ENCODE measurements around the gene IFRD1. TPM values are rescaled to one million over a fixed set of nuclear protein-coding genes. Genes with fewer than 3 reads are reported as not detected.

The IFRD1 gene
- total RNA-seq, 1 donor from 2014 or later, result 67.0 TPM

- POLR2A ChIA-PET, result interaction anchor here (1.7 kb wide), 1 partner anchor 28 kb away, joined by 4 read pairs; the partner anchor contains the start of gene IFRD1
- ATAC-seq (ENCODE audit: low read depth) (peak; percentile 34), DNase-seq (no peak)
- Mint-ChIP-seq H3K4me3 (no peak overlapping the region), H3K27me3 (peaks cover 3% of the 10 kb centered on the region), H3K4me1 (peaks cover 16% of the 10 kb centered on the region), H3K9me3 (peaks cover 5% of the 10 kb centered on the region), H3K36me3 (ENCODE audit: low read depth) (no peaks in the 10 kb centered on the region), H3K27ac (no peak overlapping the region)
- intact Hi-C loops (cut with micrococcal nuclease), result no loop called here
- CTCF ChIA-PET, result no interaction called here
- no peak for TF ChIP-seq CTCF (IDR thresholded peaks at IDR 0.05)
These were observed 28.4 kb upstream of the IFRD1 start for GRCh38 chr7:112421666-112422486.

GRCh38 chr7:112422842-112423496 lies 27.3 kb upstream of the IFRD1 start:
- Mint-ChIP-seq H3K27me3 (no peaks in the 10 kb centered on the region), H3K36me3 (ENCODE audit: low read depth) (no peaks in the 10 kb centered on the region), H3K27ac (no peak overlapping the region), H3K9me3 (peaks cover 2% of the 10 kb centered on the region), H3K4me3 (no peak overlapping the region), H3K4me1 (peaks cover 16% of the 10 kb centered on the region)
- TF ChIP-seq CTCF (IDR thresholded peaks at IDR 0.05), result no peak
- POLR2A ChIA-PET, result interaction anchor here (1.7 kb wide), 1 partner anchor 27 kb away, joined by 4 read pairs; the partner anchor contains the start of gene IFRD1
- CTCF ChIA-PET, result no interaction called here
- ATAC-seq (ENCODE audit: low read depth) (no peak), DNase-seq (no peak)
- intact Hi-C loops (cut with micrococcal nuclease), result no loop called here

- Mint-ChIP-seq H3K4me1 (peaks cover 16% of the 10 kb centered on the region), H3K27me3 (no peaks in the 10 kb centered on the region), H3K4me3 (no peak overlapping the region), H3K27ac (no peak overlapping the region), H3K9me3 (no peaks in the 10 kb centered on the region), H3K36me3 (ENCODE audit: low read depth) (no peaks in the 10 kb centered on the region)
- intact Hi-C loops (cut with micrococcal nuclease), result no loop called here
- ChIA-PET CTCF (no interaction called here), POLR2A (no interaction called here)
- ATAC-seq (ENCODE audit: low read depth), result no peak
- TF ChIP-seq CTCF (IDR thresholded peaks at IDR 0.05), result no peak
- no peak for DNase-seq
These were observed 26.3 kb upstream of the IFRD1 start for GRCh38 chr7:112423987-112424386.

- CTCF ChIA-PET, result no interaction called here
- TF ChIP-seq CTCF (IDR thresholded peaks at IDR 0.05), result no peak
- POLR2A ChIA-PET, result no interaction called here
These were observed 22.3 kb upstream of the IFRD1 start for GRCh38 chr7:112427984-112428383.

GRCh38 chr7:112428715-112429114 lies 21.5 kb upstream of the IFRD1 start:
- no peak for TF ChIP-seq CTCF (IDR thresholded peaks at IDR 0.05)
- no peak overlapping the region for H3K27ac Mint-ChIP-seq
- ChIA-PET CTCF (no interaction called here), POLR2A (no interaction called here)
- no peaks in the 10 kb centered on the region for H3K36me3 Mint-ChIP-seq (ENCODE audit: low read depth)
- intact Hi-C loops (cut with micrococcal nuclease), result no loop called here
- H3K27me3 Mint-ChIP-seq, result no peaks in the 10 kb centered on the region
- no peak for DNase-seq
- no peak for ATAC-seq (ENCODE audit: low read depth)
- no peaks in the 10 kb centered on the region for H3K4me1 Mint-ChIP-seq
- no peak overlapping the region for H3K4me3 Mint-ChIP-seq
- no peaks in the 10 kb centered on the region for H3K9me3 Mint-ChIP-seq

More at GRCh38 chr7:112427984-112428383, 22.3 kb upstream of the IFRD1 start:
- Mint-ChIP-seq H3K4me1 (peaks cover 3% of the 10 kb centered on the region), H3K36me3 (ENCODE audit: low read depth) (no peaks in the 10 kb centered on the region), H3K9me3 (no peaks in the 10 kb centered on the region), H3K4me3 (no peak overlapping the region), H3K27ac (no peak overlapping the region), H3K27me3 (no peaks in the 10 kb centered on the region)
- DNase-seq, result no peak
- intact Hi-C loops (cut with micrococcal nuclease), result no loop called here
- no peak for ATAC-seq (ENCODE audit: low read depth)
